ENCODE data around the gene MPRIP.
"Not testable (repeated sequence)": the region's sequence is repeated elsewhere in the genome, so short reads cannot be mapped to it uniquely, and the experiment has no call there.

The MPRIP gene

GRCh38 chr17:17142556-17142955 is 100.3 kb downstream of the MPRIP start:
- no peak for DNase-seq (ENCODE audit: low read depth in 2 of 3, low spot score in 2 of 3)

GRCh38 chr17:17143501-17143900 is 101.2 kb downstream of the MPRIP start:
- DNase-seq (ENCODE audit: low read depth in 2 of 3, low spot score in 2 of 3): no peak

- no peak for DNase-seq (ENCODE audit: low read depth in 2 of 3, low spot score in 2 of 3)
Observed at GRCh38 chr17:17144061-17144460, 101.8 kb downstream of the MPRIP start.

- no peak for DNase-seq (ENCODE audit: low read depth in 2 of 3, low spot score in 2 of 3)
Observed at GRCh38 chr17:17144916-17145665, 102.8 kb downstream of the MPRIP start.

GRCh38 chr17:17146786-17147406 is 104.6 kb downstream of the MPRIP start:
- no peak for DNase-seq (ENCODE audit: low read depth in 2 of 3, low spot score in 2 of 3)

- no peak for DNase-seq (ENCODE audit: low read depth in 2 of 3, low spot score in 2 of 3)
Observed at GRCh38 chr17:17147821-17148220, 105.6 kb downstream of the MPRIP start.

GRCh38 chr17:17149520-17150447 is 107.5 kb downstream of the MPRIP start:
- no peak for DNase-seq (ENCODE audit: low read depth in 2 of 3, low spot score in 2 of 3)

GRCh38 chr17:17150448-17150800 is 108.2 kb downstream of the MPRIP start:
- DNase-seq (ENCODE audit: low read depth in 2 of 3, low spot score in 2 of 3): no peak

GRCh38 chr17:17151055-17151454 is 108.8 kb downstream of the MPRIP start:
- no peak for DNase-seq (ENCODE audit: low read depth in 2 of 3, low spot score in 2 of 3)

- DNase-seq (ENCODE audit: low read depth in 2 of 3, low spot score in 2 of 3): no peak
Observed at GRCh38 chr17:17151541-17151940, 109.3 kb downstream of the MPRIP start.

GRCh38 chr17:17151962-17152361 is 109.7 kb downstream of the MPRIP start:
- DNase-seq (ENCODE audit: low read depth in 2 of 3, low spot score in 2 of 3): no peak

- DNase-seq (ENCODE audit: low read depth in 2 of 3, low spot score in 2 of 3): no peak
Observed at GRCh38 chr17:17152385-17152784, 110.1 kb downstream of the MPRIP start.

- no peak for DNase-seq (ENCODE audit: low read depth in 2 of 3, low spot score in 2 of 3)
Observed at GRCh38 chr17:17153071-17153470, 110.8 kb downstream of the MPRIP start.

- no peak for DNase-seq (ENCODE audit: low read depth in 2 of 3, low spot score in 2 of 3)
Observed at GRCh38 chr17:17153709-17154108, 111.5 kb downstream of the MPRIP start.

- DNase-seq (ENCODE audit: low read depth in 2 of 3, low spot score in 2 of 3): no peak
Observed at GRCh38 chr17:17154556-17154955, 112.3 kb downstream of the MPRIP start.

- DNase-seq (ENCODE audit: low read depth in 2 of 3, low spot score in 2 of 3): no peak
Observed at GRCh38 chr17:17154981-17155380, 112.7 kb downstream of the MPRIP start.

- no peak for DNase-seq (ENCODE audit: low read depth in 2 of 3, low spot score in 2 of 3)
Observed at GRCh38 chr17:17155568-17155967, 113.3 kb downstream of the MPRIP start.

GRCh38 chr17:17156107-17156506 is 113.8 kb downstream of the MPRIP start:
- DNase-seq (ENCODE audit: low read depth in 2 of 3, low spot score in 2 of 3): no peak

- no peak for DNase-seq (ENCODE audit: low read depth in 2 of 3, low spot score in 2 of 3)
Observed at GRCh38 chr17:17156511-17156910, 114.3 kb downstream of the MPRIP start.

GRCh38 chr17:17157041-17157440 is 114.8 kb downstream of the MPRIP start:
- DNase-seq (ENCODE audit: low read depth in 2 of 3, low spot score in 2 of 3): no peak

GRCh38 chr17:17158506-17158905 is 116.2 kb downstream of the MPRIP start:
- not testable (repeated sequence) for DNase-seq (ENCODE audit: low read depth in 2 of 3, low spot score in 2 of 3)

GRCh38 chr17:17159571-17159970 is 117.3 kb downstream of the MPRIP start:
- DNase-seq (ENCODE audit: low read depth in 2 of 3, low spot score in 2 of 3): no peak

Data from activated CD8-positive, alpha-beta memory T cell treated with anti-CD3 and anti-CD28 coated beads for 48 hours (primary cell).